Measurements from ENCODE around the gene TGIF2. TPM values are rescaled to one million over a fixed set of nuclear protein-coding genes. Genes with fewer than 3 reads are reported as not detected.

Gene TGIF2
- total RNA-seq, 2 donors from 2014 or later: 33.4 to 39.0 TPM

DNA sequence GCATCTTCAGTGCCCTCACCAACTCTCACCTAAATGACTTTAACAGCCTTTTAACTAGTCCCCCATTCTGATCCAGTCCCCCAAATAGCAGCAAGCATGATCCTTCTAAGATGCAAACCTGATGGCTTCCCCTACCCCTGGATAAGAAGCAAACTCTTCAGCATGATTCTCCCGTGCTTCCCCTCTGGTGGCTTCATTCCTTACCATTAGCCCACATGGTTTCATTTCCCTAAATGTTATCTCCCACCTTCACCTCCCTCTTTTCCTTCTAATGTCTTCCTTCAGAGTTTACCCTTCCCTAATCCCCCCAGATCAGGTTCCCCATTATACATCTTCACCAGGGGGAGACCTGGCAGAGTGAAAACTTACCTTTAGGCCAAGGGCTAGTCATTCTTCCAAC is 28.1 kb downstream of the TGIF2 start:
- Histone ChIP-seq H3K36me3 (ENCODE audit: control insufficient read depth, insufficient read depth, low read length) (no peaks in the 10 kb centered on the region), H3K27ac (ENCODE audit: low read depth, low read length) (no peak overlapping the region), H3K4me1 (ENCODE audit: control insufficient read depth, insufficient read depth, low read length) (peaks cover 3% of the 10 kb centered on the region), H3K27me3 (ENCODE audit: control insufficient read depth, insufficient read depth, low read length, poor library complexity, severe bottlenecking) (no peaks in the 10 kb centered on the region), H3K4me3 (ENCODE audit: low read length) (no peak overlapping the region), H3K9me3 (ENCODE audit: control insufficient read depth, low read length) (no peaks in the 10 kb centered on the region), H3K9ac (ENCODE audit: extremely low read depth, low read length, poor library complexity, severe bottlenecking) (no peak overlapping the region)
- DNase-seq: no peak
- H3K9me3 Mint-ChIP-seq: no peaks in the 10 kb centered on the region
- TF ChIP-seq, protein P1, sequence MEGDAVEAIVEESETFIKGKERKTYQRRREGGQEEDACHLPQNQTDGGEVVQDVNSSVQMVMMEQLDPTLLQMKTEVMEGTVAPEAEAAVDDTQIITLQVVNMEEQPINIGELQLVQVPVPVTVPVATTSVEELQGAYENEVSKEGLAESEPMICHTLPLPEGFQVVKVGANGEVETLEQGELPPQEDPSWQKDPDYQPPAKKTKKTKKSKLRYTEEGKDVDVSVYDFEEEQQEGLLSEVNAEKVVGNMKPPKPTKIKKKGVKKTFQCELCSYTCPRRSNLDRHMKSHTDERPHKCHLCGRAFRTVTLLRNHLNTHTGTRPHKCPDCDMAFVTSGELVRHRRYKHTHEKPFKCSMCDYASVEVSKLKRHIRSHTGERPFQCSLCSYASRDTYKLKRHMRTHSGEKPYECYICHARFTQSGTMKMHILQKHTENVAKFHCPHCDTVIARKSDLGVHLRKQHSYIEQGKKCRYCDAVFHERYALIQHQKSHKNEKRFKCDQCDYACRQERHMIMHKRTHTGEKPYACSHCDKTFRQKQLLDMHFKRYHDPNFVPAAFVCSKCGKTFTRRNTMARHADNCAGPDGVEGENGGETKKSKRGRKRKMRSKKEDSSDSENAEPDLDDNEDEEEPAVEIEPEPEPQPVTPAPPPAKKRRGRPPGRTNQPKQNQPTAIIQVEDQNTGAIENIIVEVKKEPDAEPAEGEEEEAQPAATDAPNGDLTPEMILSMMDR (conservative IDR thresholded peaks at IDR 0.05): no peak
- 70 to 76% methylated on average over 1 of the region's 1 CpG for WGBS, 2 experiments (ENCODE audit: insufficient coverage in 1 of 2, insufficient read length in 1 of 2)
- H3K27ac Mint-ChIP-seq: peak overlapping the region; percentile 8
- no peaks in the 10 kb centered on the region for H3K36me3 Mint-ChIP-seq (ENCODE audit: low read depth)
- no peaks in the 10 kb centered on the region for H3K27me3 Mint-ChIP-seq (ENCODE audit: insufficient read depth)
- H3K4me1 Mint-ChIP-seq: peaks cover 22% of the 10 kb centered on the region
- H3K4me3 Mint-ChIP-seq: no peak overlapping the region

DNA sequence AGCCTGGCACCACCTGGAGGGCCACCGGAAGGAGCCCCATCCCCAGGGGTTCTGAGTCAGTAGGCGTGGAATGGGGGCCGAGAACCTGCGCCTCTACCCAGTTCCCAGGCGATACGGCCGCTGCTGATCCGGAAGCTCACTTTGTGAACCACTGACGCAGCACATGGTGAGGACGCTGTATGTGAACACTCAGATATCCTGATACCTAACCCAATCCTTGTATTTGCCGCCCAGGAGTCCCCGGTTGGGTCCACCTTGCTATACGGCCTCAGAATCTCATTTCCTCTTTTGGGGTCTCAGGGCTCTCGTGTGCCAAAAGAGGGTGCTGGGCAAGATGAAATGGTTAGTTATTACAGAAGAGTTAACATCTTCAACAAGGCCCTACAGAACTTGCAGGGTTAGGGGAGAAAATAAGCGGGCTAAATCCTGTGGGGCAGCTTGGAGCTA is 31.6 kb downstream of the TGIF2 start:
- Histone ChIP-seq H3K4me3 (ENCODE audit: low read length) (peak overlapping the region; percentile 51), H3K27ac (ENCODE audit: low read depth, low read length) (no peak overlapping the region), H3K4me1 (ENCODE audit: control insufficient read depth, insufficient read depth, low read length) (no peaks in the 10 kb centered on the region), H3K27me3 (ENCODE audit: control insufficient read depth, insufficient read depth, low read length, poor library complexity, severe bottlenecking) (no peaks in the 10 kb centered on the region), H3K36me3 (ENCODE audit: control insufficient read depth, insufficient read depth, low read length) (peaks cover 25% of the 10 kb centered on the region), H3K9me3 (ENCODE audit: control insufficient read depth, low read length) (no peaks in the 10 kb centered on the region), H3K9ac (ENCODE audit: extremely low read depth, low read length, poor library complexity, severe bottlenecking) (no peak overlapping the region)
- TF ChIP-seq, protein P1 (conservative IDR thresholded peaks at IDR 0.05): no peak
- no peaks in the 10 kb centered on the region for H3K27me3 Mint-ChIP-seq (ENCODE audit: insufficient read depth)
- H3K36me3 Mint-ChIP-seq (ENCODE audit: low read depth): peaks cover 25% of the 10 kb centered on the region
- WGBS, 2 experiments (ENCODE audit: insufficient coverage in 1 of 2, insufficient read length in 1 of 2): 86 to 88% methylated on average over 11 to 15 of the region's 15 CpGs
- H3K4me1 Mint-ChIP-seq: peaks cover 25% of the 10 kb centered on the region
- H3K27ac Mint-ChIP-seq: peak overlapping the region; percentile 90
- DNase-seq: no peak
- peak overlapping the region; percentile 99 for H3K4me3 Mint-ChIP-seq
- H3K9me3 Mint-ChIP-seq: no peaks in the 10 kb centered on the region

DNA sequence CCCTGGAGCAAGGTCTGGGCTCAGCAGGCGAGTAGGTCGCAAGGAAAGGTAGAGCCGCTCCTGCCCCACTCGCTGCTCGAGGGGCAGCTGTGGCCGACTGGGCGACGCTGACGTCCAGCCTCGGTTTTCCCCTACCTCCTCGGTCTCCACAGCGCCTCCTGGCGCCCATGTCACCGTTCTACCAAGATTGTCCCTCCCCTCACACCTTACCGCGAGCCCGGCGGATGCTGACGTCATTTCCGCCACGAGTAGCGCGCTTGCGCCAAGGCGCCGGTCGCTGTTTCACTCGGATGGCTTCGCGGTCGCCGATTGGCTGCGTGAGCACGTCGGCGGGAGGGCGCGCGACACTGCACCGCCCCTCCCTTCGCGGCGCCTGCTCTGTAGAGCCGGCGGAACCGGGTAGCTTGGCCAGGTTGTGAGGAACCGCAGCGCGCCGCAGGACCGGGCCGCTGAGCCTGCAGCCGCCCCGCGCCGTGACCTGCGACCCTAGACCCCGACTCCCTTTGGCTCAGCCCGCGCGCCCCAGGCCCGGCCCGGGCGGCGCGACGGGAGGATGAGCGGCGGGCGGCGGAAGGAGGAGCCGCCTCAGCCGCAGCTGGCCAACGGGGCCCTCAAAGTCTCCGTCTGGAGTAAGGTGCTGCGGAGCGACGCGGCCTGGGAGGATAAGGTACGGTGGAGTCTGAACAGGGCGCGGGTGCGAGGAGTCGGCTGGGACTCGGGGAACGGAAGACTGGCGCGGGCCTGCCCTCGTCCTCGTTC is 32.2 kb downstream of the TGIF2 start, which contains the start of gene RAB5IF:
Gene RAB5IF (plus strand): TSS at position 381 of the 759 bp plus-strand sequence. CDS start 173 bp downstream, at position 554.
- Histone ChIP-seq H3K36me3 (ENCODE audit: control insufficient read depth, insufficient read depth, low read length) (peaks cover 31% of the 10 kb centered on the region), H3K27me3 (ENCODE audit: control insufficient read depth, insufficient read depth, low read length, poor library complexity, severe bottlenecking) (no peaks in the 10 kb centered on the region), H3K9ac (ENCODE audit: extremely low read depth, low read length, poor library complexity, severe bottlenecking) (peak within 1 kb of the TSS; percentile 83), H3K4me3 (ENCODE audit: low read length) (peak within 1 kb of the TSS; percentile 95), H3K9me3 (ENCODE audit: control insufficient read depth, low read length) (no peaks in the 10 kb centered on the region), H3K4me1 (ENCODE audit: control insufficient read depth, insufficient read depth, low read length) (no peaks in the 10 kb centered on the region), H3K27ac (ENCODE audit: low read depth, low read length) (no peak within 1 kb of the TSS)
- DNase-seq: peak; percentile 100
- Mint-ChIP-seq H3K4me3 (peak within 1 kb of the TSS; percentile 99), H3K27me3 (ENCODE audit: insufficient read depth) (no peaks in the 10 kb centered on the region), H3K36me3 (ENCODE audit: low read depth) (peaks cover 29% of the 10 kb centered on the region), H3K27ac (peak within 1 kb of the TSS; percentile 96), H3K4me1 (peaks cover 25% of the 10 kb centered on the region), H3K9me3 (no peaks in the 10 kb centered on the region)
- 0 to 1% methylated on average over 35 to 90 of the region's 90 CpGs for WGBS, 2 experiments (ENCODE audit: insufficient coverage in 1 of 2, insufficient read length in 1 of 2)
- TF ChIP-seq, protein P1 (conservative IDR thresholded peaks at IDR 0.05): peak; percentile 97

Data from endodermal cell (in vitro differentiated cells).